Neural cell (in vitro differentiated cells): ENCODE results near the gene RASGRP4. TPM values are rescaled to one million over a fixed set of nuclear protein-coding genes. Genes with fewer than 3 reads are reported as not detected.

Experiments
- H2AFZ ChIP-seq: fragments of 200-600, 300-800 bp; sonication (generic), shearing (Covaris generic); 2 replicates; pipeline ENCODE4 v1.6.0; 2014; ENCODE audit warnings: low read depth, mild to moderate bottlenecking, antibody characterized with exemption, low read length, moderate library complexity
- H3F3A ChIP-seq: fragments of 200-600 bp; shearing (Covaris generic); 2 replicates; pipeline ENCODE4 v1.6.1; 2016; ENCODE audit warnings: mild to moderate bottlenecking, moderate library complexity, mixed read lengths, antibody characterized with exemption, low read length; ENCODE audit not compliant: insufficient read depth, poor library complexity, severe bottlenecking
- H3K27ac ChIP-seq: fragments of 200-600, 300-800 bp; sonication (generic), shearing (Covaris generic); 2 replicates; pipeline ENCODE4 v1.5.1; 2014; ENCODE audit warnings: mild to moderate bottlenecking, low read length, moderate library complexity
- H3K27me3 ChIP-seq: fragments of 300-800, 200-600 bp; sonication (generic), shearing (Covaris generic); 2 replicates; pipeline ENCODE4 v1.6.0; 2014; ENCODE audit warnings: mild to moderate bottlenecking, low read depth, low read length, moderate library complexity; ENCODE audit not compliant: insufficient read depth
- H3K36me3 ChIP-seq: fragments of 300-800, 200-600 bp; sonication (generic), shearing (Covaris generic); 2 replicates; pipeline ENCODE4 v1.5.1; 2014; ENCODE audit warnings: mild to moderate bottlenecking, antibody characterized with exemption, low read length, moderate library complexity; ENCODE audit not compliant: insufficient read depth
- H3K4me2 ChIP-seq: fragments of 300-800, 200-600 bp; sonication (generic), shearing (Covaris generic); 2 replicates; pipeline ENCODE4 v1.6.0; 2014; ENCODE audit warnings: mild to moderate bottlenecking, low read length
- H3K4me3 ChIP-seq: fragments of 300-800, 200-600 bp; sonication (generic), shearing (Covaris generic); 2 replicates; pipeline ENCODE4 v1.5.1; 2014; ENCODE audit warnings: mild to moderate bottlenecking, low read length, moderate library complexity
- H3K79me2 ChIP-seq: fragments of 200-600 bp; shearing (Covaris generic); replicated peaks from 2 replicates; pipeline ENCODE4 v1.6.0; 2014; ENCODE audit warnings: mild to moderate bottlenecking, low read length, moderate library complexity; ENCODE audit not compliant: insufficient read depth
- H3K9ac ChIP-seq: fragments of 300-800, 200-600 bp; sonication (generic), shearing (Covaris generic); 2 replicates; pipeline ENCODE4 v1.6.1; 2016; ENCODE audit warnings: mild to moderate bottlenecking, low read length, mixed read lengths
- H3K9me2 ChIP-seq: fragments of 200-600 bp; shearing (Covaris generic); 2 replicates; pipeline ENCODE4 v1.6.1; 2016; ENCODE audit warnings: mild to moderate bottlenecking, low read length, mixed read lengths; ENCODE audit not compliant: insufficient read depth
- H3K9me3 ChIP-seq: fragments of 200-600, 300-800 bp; sonication (generic), shearing (Covaris generic); 2 replicates; pipeline ENCODE4 v1.6.1; 2016; ENCODE audit warnings: mild to moderate bottlenecking, mixed run types, low read length, moderate library complexity, mixed read lengths
- H4K20me1 ChIP-seq: fragments of 200-600 bp; shearing (Covaris generic); 2 replicates; pipeline ENCODE4 v1.6.1; 2016; ENCODE audit warnings: mild to moderate bottlenecking, mixed run types; ENCODE audit not compliant: insufficient read depth
- EP300 ChIP-seq: fragments of 450-650 bp; conservative IDR thresholded peaks from 2 replicates; pipeline ENCODE4 v1.6.1; 2014; ENCODE audit warnings: antibody characterized with exemption, mild to moderate bottlenecking, moderate library complexity; ENCODE audit not compliant: poor library complexity, severe bottlenecking
- EZH2 ChIP-seq: fragments of 200-600, 300-800 bp; shearing (Covaris generic), sonication (generic); IDR thresholded peaks from 2 replicates; pipeline ENCODE4 v1.6.1; 2014; ENCODE audit warnings: antibody characterized with exemption, low read length, borderline replicate concordance, mild to moderate bottlenecking; ENCODE audit not compliant: insufficient read depth, poor library complexity, severe bottlenecking
- MXI1 ChIP-seq: fragments of 450-650 bp; conservative IDR thresholded peaks from 2 replicates; pipeline ENCODE4 v1.6.1; 2014; ENCODE audit warnings: antibody characterized with exemption, mild to moderate bottlenecking; ENCODE audit not compliant: poor library complexity, severe bottlenecking
- POLR2AphosphoS5 ChIP-seq: IDR thresholded peaks from 2 replicates; pipeline ENCODE4 v1.6.1; 2012
- RAD21 ChIP-seq: fragments of 450-650 bp; conservative IDR thresholded peaks from 2 replicates; pipeline ENCODE4 v1.6.1; 2014; ENCODE audit warnings: antibody characterized with exemption, mild to moderate bottlenecking, moderate library complexity
- SMC3 ChIP-seq: fragments of 450-650 bp; conservative IDR thresholded peaks from 2 replicates; pipeline ENCODE4 v1.6.1; 2014; ENCODE audit warnings: antibody characterized with exemption, mild to moderate bottlenecking, moderate library complexity; ENCODE audit not compliant: poor library complexity
- TAF1 ChIP-seq: IDR thresholded peaks from 2 replicates; pipeline ENCODE4 v1.6.1; 2012; ENCODE audit warnings: low read depth
- polyA plus RNA-seq: library from polyadenylated mRNA; depleted of rRNA; stranded (reverse); fragments of >200 nt; gene quantifications from 2 replicates; pipeline ENCODE4 v1.2.3, GENCODE V29; 2014
- TF ChIP-seq, protein P1 (sequence below): IDR thresholded peaks from 2 replicates; pipeline ENCODE4 v1.6.1; 2012; ENCODE audit warnings: borderline replicate concordance
- TF ChIP-seq, protein P2 (sequence below): fragments of 450-650 bp; IDR thresholded peaks from 2 replicates; pipeline ENCODE4 v1.5.1; 2014; ENCODE audit warnings: antibody characterized with exemption, mild to moderate bottlenecking, moderate library complexity; ENCODE audit not compliant: poor library complexity, severe bottlenecking

The RASGRP4 gene
- polyA plus RNA-seq, 1 donor from 2014 or later = not detected

DNA sequence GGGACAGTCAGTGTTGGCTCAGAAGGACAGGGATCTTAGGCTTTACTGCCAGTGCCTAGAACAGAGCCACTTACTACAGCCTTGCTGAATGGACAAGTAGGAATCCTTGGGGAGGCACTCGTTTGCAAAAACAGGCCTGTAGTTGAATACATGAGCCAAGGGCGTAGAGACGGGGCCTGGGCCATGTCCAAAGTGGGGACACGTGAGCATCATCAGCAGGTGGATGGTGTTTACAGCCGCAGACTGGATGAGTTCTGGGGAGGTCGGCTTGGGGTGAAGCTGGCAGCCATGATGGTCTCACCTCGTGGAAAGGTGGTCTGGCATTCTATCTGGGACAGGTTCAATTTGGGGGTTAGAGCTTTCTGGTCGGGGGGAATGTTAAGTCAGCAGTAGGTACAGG is 25.0 kb upstream of the RASGRP4 start:
- Histone ChIP-seq H2AFZ (no peak overlapping the region), H3K36me3 (no peaks in the 10 kb centered on the region), H3K4me2 (no peak overlapping the region), H3K4me3 (no peak overlapping the region), H3K9me3 (no peaks in the 10 kb centered on the region), H3K9ac (no peak overlapping the region), H4K20me1 (no peaks in the 10 kb centered on the region), H3K27me3 (no peaks in the 10 kb centered on the region), H3K27ac (no peak overlapping the region), H3K79me2 (no peaks in the 10 kb centered on the region), H3F3A (no peaks in the 10 kb centered on the region), H3K9me2 (no peaks in the 10 kb centered on the region)
- TF ChIP-seq, protein P1, sequence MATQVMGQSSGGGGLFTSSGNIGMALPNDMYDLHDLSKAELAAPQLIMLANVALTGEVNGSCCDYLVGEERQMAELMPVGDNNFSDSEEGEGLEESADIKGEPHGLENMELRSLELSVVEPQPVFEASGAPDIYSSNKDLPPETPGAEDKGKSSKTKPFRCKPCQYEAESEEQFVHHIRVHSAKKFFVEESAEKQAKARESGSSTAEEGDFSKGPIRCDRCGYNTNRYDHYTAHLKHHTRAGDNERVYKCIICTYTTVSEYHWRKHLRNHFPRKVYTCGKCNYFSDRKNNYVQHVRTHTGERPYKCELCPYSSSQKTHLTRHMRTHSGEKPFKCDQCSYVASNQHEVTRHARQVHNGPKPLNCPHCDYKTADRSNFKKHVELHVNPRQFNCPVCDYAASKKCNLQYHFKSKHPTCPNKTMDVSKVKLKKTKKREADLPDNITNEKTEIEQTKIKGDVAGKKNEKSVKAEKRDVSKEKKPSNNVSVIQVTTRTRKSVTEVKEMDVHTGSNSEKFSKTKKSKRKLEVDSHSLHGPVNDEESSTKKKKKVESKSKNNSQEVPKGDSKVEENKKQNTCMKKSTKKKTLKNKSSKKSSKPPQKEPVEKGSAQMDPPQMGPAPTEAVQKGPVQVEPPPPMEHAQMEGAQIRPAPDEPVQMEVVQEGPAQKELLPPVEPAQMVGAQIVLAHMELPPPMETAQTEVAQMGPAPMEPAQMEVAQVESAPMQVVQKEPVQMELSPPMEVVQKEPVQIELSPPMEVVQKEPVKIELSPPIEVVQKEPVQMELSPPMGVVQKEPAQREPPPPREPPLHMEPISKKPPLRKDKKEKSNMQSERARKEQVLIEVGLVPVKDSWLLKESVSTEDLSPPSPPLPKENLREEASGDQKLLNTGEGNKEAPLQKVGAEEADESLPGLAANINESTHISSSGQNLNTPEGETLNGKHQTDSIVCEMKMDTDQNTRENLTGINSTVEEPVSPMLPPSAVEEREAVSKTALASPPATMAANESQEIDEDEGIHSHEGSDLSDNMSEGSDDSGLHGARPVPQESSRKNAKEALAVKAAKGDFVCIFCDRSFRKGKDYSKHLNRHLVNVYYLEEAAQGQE = no peak
- TF ChIP-seq RAD21 = no peak
- no peak for TF ChIP-seq EP300
- TF ChIP-seq TAF1 = no peak
- TF ChIP-seq, protein P2, sequence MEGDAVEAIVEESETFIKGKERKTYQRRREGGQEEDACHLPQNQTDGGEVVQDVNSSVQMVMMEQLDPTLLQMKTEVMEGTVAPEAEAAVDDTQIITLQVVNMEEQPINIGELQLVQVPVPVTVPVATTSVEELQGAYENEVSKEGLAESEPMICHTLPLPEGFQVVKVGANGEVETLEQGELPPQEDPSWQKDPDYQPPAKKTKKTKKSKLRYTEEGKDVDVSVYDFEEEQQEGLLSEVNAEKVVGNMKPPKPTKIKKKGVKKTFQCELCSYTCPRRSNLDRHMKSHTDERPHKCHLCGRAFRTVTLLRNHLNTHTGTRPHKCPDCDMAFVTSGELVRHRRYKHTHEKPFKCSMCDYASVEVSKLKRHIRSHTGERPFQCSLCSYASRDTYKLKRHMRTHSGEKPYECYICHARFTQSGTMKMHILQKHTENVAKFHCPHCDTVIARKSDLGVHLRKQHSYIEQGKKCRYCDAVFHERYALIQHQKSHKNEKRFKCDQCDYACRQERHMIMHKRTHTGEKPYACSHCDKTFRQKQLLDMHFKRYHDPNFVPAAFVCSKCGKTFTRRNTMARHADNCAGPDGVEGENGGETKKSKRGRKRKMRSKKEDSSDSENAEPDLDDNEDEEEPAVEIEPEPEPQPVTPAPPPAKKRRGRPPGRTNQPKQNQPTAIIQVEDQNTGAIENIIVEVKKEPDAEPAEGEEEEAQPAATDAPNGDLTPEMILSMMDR = no peak
- no peak for TF ChIP-seq SMC3
- TF ChIP-seq POLR2AphosphoS5 = no peak
- TF ChIP-seq MXI1 = no peak
- no peak for TF ChIP-seq EZH2

DNA sequence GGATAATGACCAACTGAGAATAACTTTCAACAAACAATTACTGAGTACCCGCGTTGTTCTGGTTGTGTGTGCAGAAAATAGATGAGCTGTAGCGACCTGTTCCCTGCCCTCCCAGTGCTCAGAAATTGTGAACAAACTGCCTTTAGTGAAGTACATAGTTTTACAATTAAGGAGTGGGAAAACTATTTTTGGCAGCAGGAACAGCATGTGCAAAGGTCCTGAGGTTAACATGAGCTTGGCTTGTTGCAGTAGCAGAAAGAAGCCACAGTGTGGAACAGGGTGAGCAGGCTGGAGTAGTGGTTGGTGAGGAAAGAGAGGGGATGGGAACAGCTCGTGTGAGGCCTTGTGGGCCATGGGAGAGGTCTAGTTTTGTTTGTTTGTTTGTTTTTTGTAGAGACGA is 23.5 kb upstream of the RASGRP4 start:
- Histone ChIP-seq H3K36me3 (no peaks in the 10 kb centered on the region), H3K27me3 (no peaks in the 10 kb centered on the region)
- TF ChIP-seq POLR2AphosphoS5 = no peak
- TF ChIP-seq RAD21 = no peak
- TF ChIP-seq EZH2 = no peak
- no peak for TF ChIP-seq TAF1
- TF ChIP-seq SMC3 = no peak

DNA sequence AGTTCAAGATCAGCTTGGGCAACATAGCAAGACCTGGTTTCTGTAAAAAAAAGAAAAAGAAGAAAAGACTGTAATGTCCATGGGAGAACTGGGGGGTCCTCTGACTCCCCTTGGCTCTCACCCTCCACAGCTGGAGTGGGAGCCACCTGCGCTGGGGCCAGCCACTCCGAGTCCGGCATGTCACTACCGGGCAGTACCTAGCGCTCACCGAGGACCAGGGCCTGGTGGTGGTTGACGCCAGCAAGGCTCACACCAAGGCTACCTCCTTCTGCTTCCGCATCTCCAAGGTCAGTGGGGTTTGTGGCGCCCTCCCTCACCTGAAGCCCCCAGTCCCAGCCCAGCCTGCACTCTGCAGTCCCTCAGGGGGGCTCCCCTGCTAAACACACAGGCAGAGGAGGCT is 22.2 kb upstream of the RASGRP4 start:
- no peak overlapping the region for H3K9ac ChIP-seq
- H3K27me3 ChIP-seq = no peaks in the 10 kb centered on the region
- H4K20me1 ChIP-seq = no peaks in the 10 kb centered on the region
- H3K36me3 ChIP-seq = no peaks in the 10 kb centered on the region
- H3K4me2 ChIP-seq = no peak overlapping the region
- no peaks in the 10 kb centered on the region for H3K79me2 ChIP-seq
- no peak overlapping the region for H2AFZ ChIP-seq
- no peaks in the 10 kb centered on the region for H3F3A ChIP-seq
- H3K9me2 ChIP-seq = no peaks in the 10 kb centered on the region
- H3K27ac ChIP-seq = no peak overlapping the region
- H3K4me3 ChIP-seq = no peak overlapping the region
- no peaks in the 10 kb centered on the region for H3K9me3 ChIP-seq
- TF ChIP-seq MXI1 (no peak), SMC3 (no peak), POLR2AphosphoS5 (no peak), EZH2 (no peak)
- TF ChIP-seq, protein P1 = no peak
- TF ChIP-seq, protein P2 = no peak

More for the DNA sequence above, 23.5 kb upstream of the RASGRP4 start:
- Histone ChIP-seq H2AFZ (no peak overlapping the region), H4K20me1 (no peaks in the 10 kb centered on the region), H3K9me2 (no peaks in the 10 kb centered on the region), H3K4me2 (no peak overlapping the region), H3K9me3 (no peaks in the 10 kb centered on the region), H3K27ac (no peak overlapping the region), H3K79me2 (no peaks in the 10 kb centered on the region), H3K9ac (no peak overlapping the region), H3F3A (no peaks in the 10 kb centered on the region), H3K4me3 (no peak overlapping the region)
